ENCODE measurements around the gene SOCS6.
"Not testable (repeated sequence)": the region's sequence is repeated elsewhere in the genome, so short reads cannot be mapped to it uniquely, and the experiment has no call there.

SOCS6 gene

DNA sequence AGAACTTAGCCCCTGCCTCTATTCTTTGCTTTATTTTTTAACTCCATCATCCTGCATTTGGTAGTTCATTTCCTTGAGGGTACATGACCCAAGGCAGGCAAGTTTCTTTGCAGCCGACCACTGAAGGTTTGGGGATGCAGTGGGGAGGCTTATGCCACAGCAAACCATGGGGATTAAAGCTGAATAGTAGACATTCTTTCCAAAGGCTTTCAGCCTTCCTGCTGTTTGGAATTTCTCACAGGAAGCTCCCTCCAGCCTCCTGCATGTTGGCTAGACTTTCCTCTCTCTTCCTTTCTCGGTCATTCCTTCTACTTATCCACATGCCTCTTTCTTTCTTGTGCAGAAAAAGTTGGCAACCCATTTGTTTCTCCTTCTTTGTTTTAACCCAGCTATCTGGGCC is 77.3 kb downstream of the SOCS6 start:
- H3K4me3 ChIP-seq (ENCODE audit: low read depth, low read length) = no peak overlapping the region
- TF ChIP-seq, protein P1, sequence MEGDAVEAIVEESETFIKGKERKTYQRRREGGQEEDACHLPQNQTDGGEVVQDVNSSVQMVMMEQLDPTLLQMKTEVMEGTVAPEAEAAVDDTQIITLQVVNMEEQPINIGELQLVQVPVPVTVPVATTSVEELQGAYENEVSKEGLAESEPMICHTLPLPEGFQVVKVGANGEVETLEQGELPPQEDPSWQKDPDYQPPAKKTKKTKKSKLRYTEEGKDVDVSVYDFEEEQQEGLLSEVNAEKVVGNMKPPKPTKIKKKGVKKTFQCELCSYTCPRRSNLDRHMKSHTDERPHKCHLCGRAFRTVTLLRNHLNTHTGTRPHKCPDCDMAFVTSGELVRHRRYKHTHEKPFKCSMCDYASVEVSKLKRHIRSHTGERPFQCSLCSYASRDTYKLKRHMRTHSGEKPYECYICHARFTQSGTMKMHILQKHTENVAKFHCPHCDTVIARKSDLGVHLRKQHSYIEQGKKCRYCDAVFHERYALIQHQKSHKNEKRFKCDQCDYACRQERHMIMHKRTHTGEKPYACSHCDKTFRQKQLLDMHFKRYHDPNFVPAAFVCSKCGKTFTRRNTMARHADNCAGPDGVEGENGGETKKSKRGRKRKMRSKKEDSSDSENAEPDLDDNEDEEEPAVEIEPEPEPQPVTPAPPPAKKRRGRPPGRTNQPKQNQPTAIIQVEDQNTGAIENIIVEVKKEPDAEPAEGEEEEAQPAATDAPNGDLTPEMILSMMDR (IDR thresholded peaks at IDR 0.05; ENCODE audit: low read depth, low read length, missing control alignments) = no peak

DNA sequence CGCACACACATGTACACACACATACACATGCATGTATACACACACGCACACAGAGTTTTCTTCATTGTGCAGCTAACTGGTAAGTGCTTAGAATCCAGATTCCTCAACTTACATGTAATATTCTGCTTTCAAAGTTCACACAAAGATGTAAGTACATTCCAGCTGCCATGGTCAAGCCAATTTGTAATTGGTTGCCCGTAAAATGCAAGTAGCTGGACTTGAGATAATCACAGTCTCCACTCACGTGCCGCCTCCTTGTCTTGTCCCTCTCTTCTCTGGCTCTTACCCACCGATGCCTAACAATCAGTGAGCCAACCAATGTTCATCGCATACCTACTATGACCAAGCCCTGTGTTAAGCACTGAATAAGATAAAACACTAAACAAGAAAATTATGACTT is 77.8 kb downstream of the SOCS6 start:
- TF ChIP-seq, protein P1 (IDR thresholded peaks at IDR 0.05; ENCODE audit: low read depth, low read length, missing control alignments) = no peak
- DNase-seq (ENCODE audit: low read depth) = no peak
- no peak overlapping the region for H3K4me3 ChIP-seq (ENCODE audit: low read depth, low read length)

More for the DNA sequence above, 77.3 kb downstream of the SOCS6 start:
- no peak for DNase-seq (ENCODE audit: low read depth)

DNA sequence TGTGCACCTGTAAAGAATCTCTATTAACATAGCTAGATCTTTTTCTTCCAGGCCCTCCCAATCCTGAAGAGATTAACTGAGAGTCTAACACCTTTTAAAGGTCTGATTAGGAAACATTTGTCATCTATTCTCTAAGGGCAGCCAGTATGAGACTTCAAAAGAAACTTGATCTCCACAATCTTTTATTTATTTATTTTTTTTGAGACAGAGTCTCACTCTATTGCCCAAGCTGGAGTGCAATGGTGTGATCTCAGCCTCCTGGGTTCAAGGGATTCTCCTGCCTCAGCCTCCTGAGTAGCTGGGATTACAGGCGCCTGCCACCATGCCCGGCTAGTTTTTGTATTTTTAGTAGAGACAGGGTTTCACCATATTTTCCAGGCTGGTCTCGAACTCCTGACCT is 78.5 kb downstream of the SOCS6 start:
- H3K4me3 ChIP-seq (ENCODE audit: low read depth, low read length); DNase-seq (ENCODE audit: low read depth): not testable (repeated sequence)

DNA sequence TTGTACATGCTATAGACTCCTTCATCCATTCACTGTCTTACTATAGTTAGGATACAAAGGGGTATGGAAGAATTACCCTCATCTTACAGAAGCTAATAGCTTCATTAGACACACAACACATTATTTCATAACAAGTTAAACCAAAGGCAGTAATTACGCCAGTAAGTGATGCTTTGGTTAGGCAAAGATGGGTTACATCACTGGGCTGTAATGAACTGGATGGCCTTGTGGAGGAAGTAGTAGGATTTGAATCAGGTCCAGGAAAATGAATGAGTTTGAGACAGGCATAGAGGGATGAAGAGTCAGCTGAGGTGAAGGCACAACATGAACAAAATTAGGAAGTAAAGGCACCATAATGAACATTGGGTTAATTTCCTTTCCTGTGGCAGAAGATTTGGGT is 80.1 kb downstream of the SOCS6 start:
- TF ChIP-seq, protein P1 (IDR thresholded peaks at IDR 0.05; ENCODE audit: low read depth, low read length, missing control alignments) = no peak
- DNase-seq (ENCODE audit: low read depth) = no peak

DNA sequence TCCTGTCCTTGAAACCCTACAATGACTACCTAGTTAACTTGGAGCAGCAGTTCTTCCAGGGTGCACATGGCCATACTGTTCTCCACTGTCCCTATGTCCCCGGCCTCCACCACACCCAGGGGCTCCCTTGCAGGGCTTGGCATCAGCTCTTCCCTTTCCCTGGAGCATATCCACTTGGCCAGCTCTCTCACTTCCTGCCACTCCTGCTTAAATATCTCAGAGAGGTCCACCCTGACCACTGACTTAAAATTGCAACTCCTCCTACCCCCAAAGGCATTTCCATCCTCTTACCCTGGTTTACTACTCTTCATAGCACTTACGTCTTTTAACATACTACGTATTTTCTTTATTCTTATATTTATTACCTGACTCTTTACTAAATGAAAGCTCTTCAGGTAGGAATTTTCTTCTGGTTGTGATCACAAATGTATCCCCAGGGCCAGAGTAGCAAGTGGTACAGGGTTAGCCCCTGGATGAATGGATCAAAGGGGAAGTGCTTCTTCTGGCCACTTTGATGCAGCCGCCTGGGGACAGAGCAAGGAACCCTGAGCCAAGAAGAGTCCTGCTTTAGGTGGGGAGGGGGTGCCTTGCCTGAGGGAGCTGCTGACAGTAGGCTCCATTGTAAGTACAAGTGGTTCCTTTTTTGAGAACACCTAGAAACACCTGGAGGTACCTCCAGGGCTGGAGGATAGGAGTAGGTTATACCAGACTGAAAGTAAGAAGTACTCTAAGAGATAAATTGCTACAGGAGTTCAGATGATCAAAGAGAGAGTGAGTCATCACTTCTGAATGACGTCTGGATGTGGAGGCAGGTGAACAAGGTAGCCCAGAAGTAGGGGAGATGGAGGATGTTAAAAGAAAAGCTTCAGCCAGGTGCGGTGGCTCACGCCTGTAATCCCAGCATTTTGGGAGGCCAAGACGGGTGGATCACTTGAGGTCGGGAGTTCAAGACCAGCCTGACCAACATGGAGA is 82.2 kb downstream of the SOCS6 start:
- DNase-seq (ENCODE audit: low read depth) = no peak
- H3K4me3 ChIP-seq (ENCODE audit: low read depth, low read length) = no peak overlapping the region
- TF ChIP-seq, protein P1 (IDR thresholded peaks at IDR 0.05; ENCODE audit: low read depth, low read length, missing control alignments) = no peak

More for the DNA sequence above, 80.1 kb downstream of the SOCS6 start:
- no peak overlapping the region for H3K4me3 ChIP-seq (ENCODE audit: low read depth, low read length)

DNA sequence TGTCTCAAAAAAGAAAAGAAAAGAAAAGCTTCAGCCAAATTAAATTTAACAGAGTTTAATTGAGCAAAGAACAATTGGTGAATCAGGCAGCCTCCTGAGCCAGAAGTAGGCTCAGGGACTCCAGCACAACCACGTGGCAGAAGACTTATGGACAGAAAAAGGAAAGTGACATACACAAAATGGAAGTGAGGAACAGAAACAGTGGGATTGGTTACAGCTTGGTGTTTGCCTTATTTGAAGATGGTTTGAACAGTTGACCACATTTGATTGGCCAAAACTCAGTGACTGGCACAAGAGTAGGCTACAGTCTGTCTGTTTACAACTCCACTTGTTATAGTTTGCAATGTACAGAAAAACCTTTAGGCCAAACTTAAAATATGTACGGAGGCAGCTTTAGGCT is 83.1 kb downstream of the SOCS6 start:
- TF ChIP-seq, protein P1 (IDR thresholded peaks at IDR 0.05; ENCODE audit: low read depth, low read length, missing control alignments) = no peak
- no peak overlapping the region for H3K4me3 ChIP-seq (ENCODE audit: low read depth, low read length)
- no peak for DNase-seq (ENCODE audit: low read depth)

DNA sequence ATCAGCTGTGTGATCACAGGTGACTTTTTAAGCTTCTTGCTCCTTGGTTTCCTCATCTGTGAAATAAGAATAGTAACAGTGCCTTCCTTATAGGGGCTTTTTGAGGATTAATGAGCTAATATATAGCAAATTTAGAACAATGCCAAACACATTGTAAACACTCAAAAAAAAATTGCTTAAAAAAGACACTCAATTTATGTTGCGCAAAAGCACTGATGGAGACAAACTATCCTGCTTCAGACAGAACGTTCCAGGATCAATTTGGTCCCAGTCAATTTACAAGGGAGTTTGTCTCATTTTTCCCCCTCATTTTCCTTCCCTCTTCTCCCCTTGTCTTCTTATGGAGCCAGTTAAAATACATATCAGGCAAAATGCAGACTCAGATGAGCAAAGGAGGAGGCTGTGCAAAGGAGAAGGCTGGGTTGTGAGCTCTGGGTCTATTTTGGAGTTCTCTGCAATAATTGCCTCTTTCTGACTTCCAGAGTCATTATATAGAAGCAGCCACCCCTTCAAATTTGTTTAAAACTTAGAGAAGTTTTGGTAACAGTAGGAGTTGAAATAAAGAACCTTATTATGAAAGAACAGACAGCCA is 83.7 kb downstream of the SOCS6 start:
- H3K4me3 ChIP-seq (ENCODE audit: low read depth, low read length) = no peak overlapping the region
- TF ChIP-seq, protein P1 (IDR thresholded peaks at IDR 0.05; ENCODE audit: low read depth, low read length, missing control alignments) = no peak
- DNase-seq (ENCODE audit: low read depth) = no peak

Measured in GM12864 (cell line).